ENCODE results near the gene ACADS. TPM values are rescaled to one million over a fixed set of nuclear protein-coding genes. Genes with fewer than 3 reads are reported as not detected.
A peak's percentile ranks its signal among the peaks of the same experiment; 100 is the strongest.

The ACADS gene, protein sequence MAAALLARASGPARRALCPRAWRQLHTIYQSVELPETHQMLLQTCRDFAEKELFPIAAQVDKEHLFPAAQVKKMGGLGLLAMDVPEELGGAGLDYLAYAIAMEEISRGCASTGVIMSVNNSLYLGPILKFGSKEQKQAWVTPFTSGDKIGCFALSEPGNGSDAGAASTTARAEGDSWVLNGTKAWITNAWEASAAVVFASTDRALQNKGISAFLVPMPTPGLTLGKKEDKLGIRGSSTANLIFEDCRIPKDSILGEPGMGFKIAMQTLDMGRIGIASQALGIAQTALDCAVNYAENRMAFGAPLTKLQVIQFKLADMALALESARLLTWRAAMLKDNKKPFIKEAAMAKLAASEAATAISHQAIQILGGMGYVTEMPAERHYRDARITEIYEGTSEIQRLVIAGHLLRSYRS
- 6.8 and 11.1 TPM in 2 replicates for total RNA-seq (2014; rRNA removed; shearing (Covaris generic))

- H3K27ac ChIP-seq, result no peak within 1 kb of the TSS
- no peaks in the 10 kb centered on the region for H3K27me3 ChIP-seq (replicated peaks)
- H3K4me3 ChIP-seq, result peak within 1 kb of the TSS; percentile 53
- DNase-seq (ENCODE audit: low read depth in 1 of 2, low spot score in 2 of 2), result peak; percentile 81 to 85
- H3K9me3 ChIP-seq (replicated peaks), result no peaks in the 10 kb centered on the region; the same call in 1 of the 2 replicates
- peaks cover 19% of the 10 kb centered on the region for H3K36me3 ChIP-seq
- H3K4me1 ChIP-seq (replicated peaks), result peaks cover 13% of the 10 kb centered on the region; the same call in 1 of the 2 replicates
Observed at GRCh38 chr12:120725659-120726509, at the start of gene ACADS. ACADS (plus strand) TSS chr12:120725826; CDS start chr12:120725886, 60 bp downstream.

GRCh38 chr12:120677765-120678473 lies 47.7 kb upstream of the ACADS start:
- Histone ChIP-seq H3K27ac (peak overlapping the region; percentile 78), H3K4me1 (replicated peaks) (peaks cover 29% of the 10 kb centered on the region), H3K27me3 (replicated peaks) (no peaks in the 10 kb centered on the region), H3K9me3 (replicated peaks) (no peaks in the 10 kb centered on the region), H3K36me3 (no peaks in the 10 kb centered on the region), H3K4me3 (no peak overlapping the region)
- peak; percentile 89 to 91 for DNase-seq (ENCODE audit: low read depth in 1 of 2, low spot score in 2 of 2)

- Histone ChIP-seq H3K4me1 (replicated peaks) (peaks cover 29% of the 10 kb centered on the region), H3K27ac (peak overlapping the region; percentile 78), H3K27me3 (replicated peaks) (no peaks in the 10 kb centered on the region), H3K4me3 (no peak overlapping the region), H3K36me3 (no peaks in the 10 kb centered on the region), H3K9me3 (replicated peaks) (no peaks in the 10 kb centered on the region)
- peak in 1 of 2 experiments; percentile 29 for DNase-seq (ENCODE audit: low read depth in 1 of 2, low spot score in 2 of 2)
Observed at GRCh38 chr12:120678572-120678971, 47.1 kb upstream of the ACADS start.

- Histone ChIP-seq H3K36me3 (no peaks in the 10 kb centered on the region), H3K27me3 (replicated peaks) (no peaks in the 10 kb centered on the region), H3K27ac (no peak overlapping the region), H3K4me1 (replicated peaks) (peaks cover 33% of the 10 kb centered on the region), H3K4me3 (no peak overlapping the region), H3K9me3 (replicated peaks) (no peaks in the 10 kb centered on the region)
- DNase-seq (ENCODE audit: low read depth in 1 of 2, low spot score in 2 of 2), result no peak
Observed at GRCh38 chr12:120680165-120680738, 45.4 kb upstream of the ACADS start.

DNA sequence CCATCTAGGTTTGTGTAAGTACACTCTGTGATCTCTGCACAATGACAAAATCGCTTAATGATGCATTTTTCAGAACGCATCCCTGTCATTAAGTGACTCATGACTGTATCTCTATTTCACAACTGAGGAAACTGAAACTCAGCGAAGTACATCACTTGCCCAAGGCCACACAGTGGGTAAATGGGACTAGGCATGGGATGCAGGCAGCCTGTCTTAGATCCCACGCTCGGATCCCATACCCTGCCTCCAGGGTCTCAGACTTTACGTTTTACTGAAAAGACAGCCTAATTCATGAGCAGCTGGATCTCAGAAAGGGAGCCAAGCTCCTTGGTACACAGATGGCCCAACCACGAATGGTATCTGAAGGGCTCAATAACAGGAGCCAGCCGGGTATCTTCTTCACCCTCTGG lies 41.1 kb upstream of the ACADS start:
- H3K27ac ChIP-seq, result no peak overlapping the region
- H3K9me3 ChIP-seq (replicated peaks), result no peaks in the 10 kb centered on the region
- no peaks in the 10 kb centered on the region for H3K27me3 ChIP-seq (replicated peaks)
- DNase-seq (ENCODE audit: low read depth in 1 of 2, low spot score in 2 of 2), result no peak
- no peak overlapping the region for H3K4me3 ChIP-seq
- H3K4me1 ChIP-seq (replicated peaks), result peaks cover 26% of the 10 kb centered on the region
- peaks cover 4% of the 10 kb centered on the region; the same call in 1 of the 2 replicates for H3K36me3 ChIP-seq

- no peak overlapping the region for H3K27ac ChIP-seq
- 0 out of 2 replicates have a peak overlapping the region, but pooled peaks have one; percentile 76 for H3K4me3 ChIP-seq
- H3K36me3 ChIP-seq, result peaks cover 4% of the 10 kb centered on the region; the same call in 1 of the 2 replicates
- no peak for DNase-seq (ENCODE audit: low read depth in 1 of 2, low spot score in 2 of 2)
- no peaks in the 10 kb centered on the region for H3K27me3 ChIP-seq (replicated peaks)
- H3K9me3 ChIP-seq (replicated peaks), result no peaks in the 10 kb centered on the region
- H3K4me1 ChIP-seq (replicated peaks), result peaks cover 29% of the 10 kb centered on the region
Observed at GRCh38 chr12:120685522-120685921, 40.1 kb upstream of the ACADS start.

DNA sequence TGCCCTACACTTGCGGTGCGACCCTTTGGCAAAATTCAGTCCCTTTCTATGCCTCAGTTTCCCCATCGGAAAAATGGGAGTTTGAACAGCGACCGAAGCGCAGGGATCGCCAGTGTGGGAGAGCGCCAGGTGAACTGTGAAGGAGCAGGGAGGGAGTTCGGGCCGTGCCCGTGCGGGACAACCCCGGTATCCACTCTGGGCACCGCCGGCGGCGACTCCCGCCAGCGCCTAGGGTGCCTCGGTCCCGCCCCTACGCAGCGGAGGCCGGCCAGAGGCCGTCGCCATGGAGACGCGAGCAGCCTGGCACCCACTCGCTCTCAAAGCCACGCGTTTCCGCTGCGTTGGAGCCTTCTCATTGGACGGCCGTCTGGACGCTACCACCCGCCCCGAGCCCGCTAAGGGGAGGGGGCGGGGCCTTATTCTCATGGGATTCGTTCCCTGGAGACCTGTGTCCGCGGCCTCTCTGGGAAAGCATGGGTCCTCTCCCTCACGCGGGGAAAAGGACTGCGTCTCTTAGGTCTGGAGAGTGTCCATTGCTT lies 39.4 kb upstream of the ACADS start:
- Histone ChIP-seq H3K4me1 (replicated peaks) (peaks cover 36% of the 10 kb centered on the region), H3K27me3 (replicated peaks) (no peaks in the 10 kb centered on the region), H3K36me3 (peaks cover 4% of the 10 kb centered on the region), H3K9me3 (replicated peaks) (no peaks in the 10 kb centered on the region), H3K4me3 (peak overlapping the region; percentile 76), H3K27ac (peak overlapping the region; percentile 75)
- DNase-seq (ENCODE audit: low read depth in 1 of 2, low spot score in 2 of 2), result peak; percentile 98 to 99

DNA sequence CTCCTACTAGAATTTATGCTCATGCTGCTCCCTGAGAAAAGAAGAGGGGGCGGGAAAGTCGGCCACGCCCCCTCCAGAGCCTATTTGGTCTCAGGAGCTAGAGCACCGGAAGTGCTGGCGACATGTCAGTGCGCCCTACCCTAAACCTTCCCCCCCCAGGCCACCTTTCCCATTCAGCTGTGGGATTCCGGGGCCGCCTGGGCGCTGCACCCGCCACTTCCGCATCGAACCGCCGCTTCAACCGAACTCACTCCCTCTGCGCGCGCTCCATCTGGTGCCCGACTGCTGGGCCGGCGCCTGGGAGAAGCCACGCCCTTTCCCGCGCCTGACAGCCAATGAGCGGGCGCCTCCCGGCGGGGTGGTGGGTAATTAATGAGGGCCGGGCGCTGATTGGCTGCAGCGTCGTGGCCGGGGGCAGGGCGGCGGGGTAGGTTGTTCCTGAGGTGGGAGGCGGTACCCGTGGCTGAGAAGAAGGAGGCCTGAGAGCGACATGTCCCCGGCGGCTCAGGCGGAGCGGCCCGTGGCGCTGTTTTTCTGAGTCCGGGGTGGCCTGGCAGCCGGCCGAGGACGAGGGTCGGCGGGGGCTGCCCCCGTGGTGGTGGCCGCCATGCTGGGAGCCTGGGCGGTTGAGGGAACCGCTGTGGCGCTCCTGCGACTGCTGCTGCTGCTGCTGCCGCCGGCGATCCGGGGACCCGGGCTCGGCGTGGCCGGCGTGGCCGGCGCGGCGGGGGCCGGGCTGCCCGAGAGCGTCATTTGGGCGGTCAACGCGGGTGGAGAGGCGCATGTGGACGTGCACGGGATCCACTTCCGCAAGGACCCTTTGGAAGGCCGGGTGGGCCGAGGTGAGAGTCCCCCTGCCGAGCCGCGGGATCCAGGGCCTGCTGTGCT lies 38.7 kb upstream of the ACADS start, which contains the start of gene MLEC:
TSS of gene MLEC (plus strand) at position 460 of the 888 bp plus-strand sequence. CDS start at position 608, 148 bp downstream.
- Histone ChIP-seq H3K4me3 (peak within 1 kb of the TSS; percentile 76), H3K9me3 (replicated peaks) (no peaks in the 10 kb centered on the region), H3K27me3 (replicated peaks) (no peaks in the 10 kb centered on the region), H3K36me3 (peaks cover 4% of the 10 kb centered on the region), H3K4me1 (replicated peaks) (peaks cover 43% of the 10 kb centered on the region), H3K27ac (peak within 1 kb of the TSS; percentile 75)
- peak; percentile 98 to 99 for DNase-seq (ENCODE audit: low read depth in 1 of 2, low spot score in 2 of 2)

GRCh38 chr12:120687578-120688289 lies 37.9 kb upstream of the ACADS start:
- Histone ChIP-seq H3K9me3 (replicated peaks) (no peaks in the 10 kb centered on the region), H3K27me3 (replicated peaks) (no peaks in the 10 kb centered on the region), H3K36me3 (peaks cover 4% of the 10 kb centered on the region), H3K27ac (peak overlapping the region; percentile 7; the same call in 1 of the 2 replicates), H3K4me3 (peak overlapping the region; percentile 76), H3K4me1 (replicated peaks) (peaks cover 51% of the 10 kb centered on the region)
- peak in 1 of 2 experiments; percentile 18 for DNase-seq (ENCODE audit: low read depth in 1 of 2, low spot score in 2 of 2)

DNA sequence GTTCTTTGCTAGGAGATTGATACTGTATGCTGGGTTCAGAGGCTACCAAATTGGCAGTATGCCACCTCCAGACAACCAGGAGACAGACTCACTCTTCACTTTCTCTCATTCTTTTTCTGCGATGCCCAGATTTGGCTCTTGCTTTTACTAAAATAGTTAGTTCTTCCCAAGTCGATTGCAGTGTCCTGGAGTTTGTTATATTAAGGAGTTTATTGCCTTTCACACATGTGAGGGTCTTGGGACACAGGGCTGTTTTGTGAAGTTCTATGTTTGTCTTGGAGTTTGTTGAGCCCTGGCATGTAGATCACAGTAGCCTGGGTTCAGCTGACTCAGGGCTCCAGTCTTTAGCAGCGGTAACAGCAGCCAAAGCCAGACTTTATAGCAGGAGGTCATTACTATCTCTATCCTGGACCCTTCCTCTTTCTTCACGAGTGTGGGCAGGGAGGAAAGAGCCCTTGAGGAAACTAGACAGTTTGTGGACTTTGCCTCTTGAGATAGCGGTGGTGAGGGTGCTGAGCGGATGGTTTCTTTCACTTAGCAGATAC lies 37.0 kb upstream of the ACADS start:
- Histone ChIP-seq H3K9me3 (replicated peaks) (no peaks in the 10 kb centered on the region), H3K4me1 (replicated peaks) (peaks cover 60% of the 10 kb centered on the region), H3K27me3 (replicated peaks) (no peaks in the 10 kb centered on the region), H3K36me3 (peaks cover 11% of the 10 kb centered on the region), H3K27ac (no peak overlapping the region), H3K4me3 (peak overlapping the region; percentile 76)
- peak in 1 of 2 experiments; percentile 31 for DNase-seq (ENCODE audit: low read depth in 1 of 2, low spot score in 2 of 2)

GRCh38 chr12:120689397-120690082 lies 36.1 kb upstream of the ACADS start:
- no peak overlapping the region for H3K4me3 ChIP-seq
- H3K4me1 ChIP-seq (replicated peaks), result peaks cover 58% of the 10 kb centered on the region
- no peak overlapping the region for H3K27ac ChIP-seq
- H3K36me3 ChIP-seq, result peaks cover 21% of the 10 kb centered on the region
- no peak for DNase-seq (ENCODE audit: low read depth in 1 of 2, low spot score in 2 of 2)
- no peaks in the 10 kb centered on the region for H3K27me3 ChIP-seq (replicated peaks)
- no peaks in the 10 kb centered on the region for H3K9me3 ChIP-seq (replicated peaks)

Measured in SJSA1 (cell line).